Fibroblast of villous mesenchyme (primary cell): ENCODE measurements around the gene CRHR2. TPM values are rescaled to one million over a fixed set of nuclear protein-coding genes. Genes with fewer than 3 reads are reported as not detected.

ENCODE experiments used
- DNase-seq: peaks from one replicate; pipeline ENCODE4 v3.0.0-alpha.2; 2010; ENCODE audit warnings: low read depth
- H3K4me3 ChIP-seq: 2 replicates; pipeline ENCODE4 v1.5.1; 2011; ENCODE audit warnings: low read depth, mild to moderate bottlenecking, low read length
- CTCF ChIP-seq: IDR thresholded peaks from 2 replicates; pipeline ENCODE4 v1.5.1; 2012; ENCODE audit warnings: low read depth, mild to moderate bottlenecking, low read length; ENCODE audit not compliant: insufficient read depth
- total RNA-seq: library from RNA; depleted of rRNA; stranded (reverse); fragments of >200 nt; gene quantifications from 2 replicates; pipeline ENCODE4 v1.2.3, GENCODE V29; 2012

The CRHR2 gene
- total RNA-seq, 1 donor = not detected

- H3K4me3 ChIP-seq = no peak overlapping the region
- TF ChIP-seq CTCF = no peak
- no peak for DNase-seq
Observed at GRCh38 chr7:30683816-30684215, 1.6 kb upstream of the CRHR2 start.

- H3K4me3 ChIP-seq = no peak overlapping the region
- TF ChIP-seq CTCF = no peak
- DNase-seq = no peak
Observed at GRCh38 chr7:30683306-30683705, 1.1 kb upstream of the CRHR2 start.

- no peak for DNase-seq
- H3K4me3 ChIP-seq = peak overlapping the region; percentile 21
- TF ChIP-seq CTCF = no peak
Observed at GRCh38 chr7:30681815-30682211, 443 bp downstream of the CRHR2 start.

GRCh38 chr7:30681331-30681797 lies 892 bp downstream of the CRHR2 start:
- no peak overlapping the region for H3K4me3 ChIP-seq
- DNase-seq = no peak
- no peak for TF ChIP-seq CTCF

GRCh38 chr7:30679664-30680063 lies 2.6 kb downstream of the CRHR2 start:
- H3K4me3 ChIP-seq = no peak overlapping the region
- TF ChIP-seq CTCF = no peak
- no peak for DNase-seq

GRCh38 chr7:30678805-30679204 lies 3.5 kb downstream of the CRHR2 start:
- DNase-seq = no peak
- no peak for TF ChIP-seq CTCF
- no peak overlapping the region for H3K4me3 ChIP-seq

- H3K4me3 ChIP-seq = no peak overlapping the region
- DNase-seq = no peak
- TF ChIP-seq CTCF = no peak
Observed at GRCh38 chr7:30674876-30675275, 7.4 kb downstream of the CRHR2 start.
